ENCODE results near the gene TGIF2.
A peak's percentile ranks its signal among the peaks of the same experiment; 100 is the strongest.

Gene TGIF2

DNA sequence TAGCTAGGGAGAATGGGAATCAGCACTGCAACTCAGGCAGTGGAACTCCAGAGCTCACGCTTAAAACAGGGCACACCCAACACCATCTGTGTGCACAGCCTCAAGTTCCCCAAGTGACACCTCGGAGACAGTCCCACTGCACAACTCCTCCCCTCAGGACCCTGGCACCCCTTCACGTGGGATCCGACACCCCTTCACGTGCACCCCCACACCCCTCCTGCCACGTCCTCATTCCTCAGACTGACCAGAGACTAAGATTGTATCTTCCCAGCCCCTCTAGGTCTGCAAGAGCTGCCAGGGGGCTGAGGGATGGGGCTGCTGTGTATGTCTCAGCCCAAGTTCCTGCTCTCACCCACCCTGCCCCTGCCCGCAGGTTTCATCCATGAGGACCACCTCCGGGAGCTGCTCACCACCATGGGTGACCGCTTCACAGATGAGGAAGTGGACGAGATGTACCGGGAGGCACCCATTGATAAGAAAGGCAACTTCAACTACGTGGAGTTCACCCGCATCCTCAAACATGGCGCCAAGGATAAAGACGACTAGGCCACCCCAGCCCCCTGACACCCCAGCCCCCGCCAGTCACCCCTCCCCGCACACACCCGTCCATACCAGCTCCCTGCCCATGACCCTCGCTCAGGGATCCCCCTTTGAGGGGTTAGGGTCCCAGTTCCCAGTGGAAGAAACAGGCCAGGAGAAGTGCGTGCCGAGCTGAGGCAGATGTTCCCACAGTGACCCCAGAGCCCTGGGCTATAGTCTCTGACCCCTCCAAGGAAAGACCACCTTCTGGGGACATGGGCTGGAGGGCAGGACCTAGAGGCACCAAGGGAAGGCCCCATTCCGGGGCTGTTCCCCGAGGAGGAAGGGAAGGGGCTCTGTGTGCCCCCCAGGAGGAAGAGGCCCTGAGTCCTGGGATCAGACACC lies 24.4 kb upstream of the TGIF2 start:
- TF ChIP-seq, protein P1, sequence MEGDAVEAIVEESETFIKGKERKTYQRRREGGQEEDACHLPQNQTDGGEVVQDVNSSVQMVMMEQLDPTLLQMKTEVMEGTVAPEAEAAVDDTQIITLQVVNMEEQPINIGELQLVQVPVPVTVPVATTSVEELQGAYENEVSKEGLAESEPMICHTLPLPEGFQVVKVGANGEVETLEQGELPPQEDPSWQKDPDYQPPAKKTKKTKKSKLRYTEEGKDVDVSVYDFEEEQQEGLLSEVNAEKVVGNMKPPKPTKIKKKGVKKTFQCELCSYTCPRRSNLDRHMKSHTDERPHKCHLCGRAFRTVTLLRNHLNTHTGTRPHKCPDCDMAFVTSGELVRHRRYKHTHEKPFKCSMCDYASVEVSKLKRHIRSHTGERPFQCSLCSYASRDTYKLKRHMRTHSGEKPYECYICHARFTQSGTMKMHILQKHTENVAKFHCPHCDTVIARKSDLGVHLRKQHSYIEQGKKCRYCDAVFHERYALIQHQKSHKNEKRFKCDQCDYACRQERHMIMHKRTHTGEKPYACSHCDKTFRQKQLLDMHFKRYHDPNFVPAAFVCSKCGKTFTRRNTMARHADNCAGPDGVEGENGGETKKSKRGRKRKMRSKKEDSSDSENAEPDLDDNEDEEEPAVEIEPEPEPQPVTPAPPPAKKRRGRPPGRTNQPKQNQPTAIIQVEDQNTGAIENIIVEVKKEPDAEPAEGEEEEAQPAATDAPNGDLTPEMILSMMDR (IDR thresholded peaks at IDR 0.05): no peak
- DNase-seq (ENCODE audit: low spot score): no peak
- H3K27ac ChIP-seq: peak overlapping the region; percentile 51 to 98
- H3K4me3 ChIP-seq: peak overlapping the region; percentile 4

DNA sequence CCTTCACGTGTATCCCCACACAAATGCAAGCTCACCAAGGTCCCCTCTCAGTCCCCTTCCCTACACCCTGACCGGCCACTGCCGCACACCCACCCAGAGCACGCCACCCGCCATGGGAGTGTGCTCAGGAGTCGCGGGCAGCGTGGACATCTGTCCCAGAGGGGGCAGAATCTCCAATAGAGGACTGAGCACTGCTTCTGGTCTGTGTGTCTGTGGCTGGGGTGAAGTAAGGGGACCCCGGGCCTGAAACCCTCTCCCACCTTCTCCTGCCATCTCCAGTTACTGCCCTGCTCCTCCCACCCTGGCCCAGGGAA lies 23.8 kb upstream of the TGIF2 start:
- peak overlapping the region; percentile 4 for H3K4me3 ChIP-seq
- peak overlapping the region; percentile 51 to 98 for H3K27ac ChIP-seq
- TF ChIP-seq, protein P1 (IDR thresholded peaks at IDR 0.05): no peak
- DNase-seq (ENCODE audit: low spot score): no peak

DNA sequence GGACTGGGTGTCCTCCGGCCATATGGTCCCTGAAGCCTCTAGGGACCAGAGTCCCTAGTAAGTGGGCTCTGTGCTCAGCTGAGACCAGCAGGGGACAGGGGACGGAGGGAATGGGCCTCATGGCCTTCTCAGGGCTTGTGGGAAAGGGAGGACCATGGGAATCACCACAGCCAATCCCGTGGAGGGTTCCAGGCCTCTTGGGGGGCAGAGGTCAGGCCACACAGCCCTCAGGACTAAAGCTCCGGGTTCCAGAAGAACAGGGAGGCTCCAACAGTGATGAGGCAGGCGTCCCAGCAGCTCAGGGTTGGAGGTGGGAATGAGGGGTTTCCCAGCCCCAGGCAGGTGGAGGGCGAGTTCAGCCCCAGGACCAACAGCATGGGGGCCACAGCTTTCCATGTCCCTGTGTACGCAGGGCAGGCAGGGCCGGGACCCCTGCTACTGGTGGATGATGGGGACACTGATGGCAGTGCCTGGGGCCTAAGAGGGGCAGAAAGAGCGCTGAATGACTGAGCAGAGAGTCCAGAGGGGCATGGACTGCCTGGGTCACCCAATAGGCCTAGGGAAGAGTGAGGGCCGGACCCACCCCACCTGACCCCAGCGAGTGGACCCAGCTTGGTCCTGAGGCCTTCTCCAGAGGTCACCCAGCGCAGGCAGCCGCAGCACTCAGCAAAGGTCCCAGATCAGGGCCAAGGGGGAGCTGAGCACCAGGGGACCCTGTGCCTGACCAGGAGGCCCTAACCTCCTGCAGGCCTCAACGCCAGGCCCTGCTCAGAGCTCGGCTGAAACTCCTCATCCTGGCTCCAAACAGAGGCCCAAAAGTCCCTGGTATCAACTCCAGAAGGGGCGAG lies 23.2 kb upstream of the TGIF2 start:
- DNase-seq (ENCODE audit: low spot score): no peak
- TF ChIP-seq, protein P1 (IDR thresholded peaks at IDR 0.05): no peak
- peak overlapping the region; percentile 51 to 98 for H3K27ac ChIP-seq
- peak overlapping the region; percentile 4 for H3K4me3 ChIP-seq

GRCh38 chr20:36550790-36551299 lies 22.6 kb upstream of the TGIF2 start:
- TF ChIP-seq, protein P1 (IDR thresholded peaks at IDR 0.05): no peak
- peak; percentile 81 for DNase-seq (ENCODE audit: low spot score)
- Histone ChIP-seq H3K4me3 (no peak overlapping the region), H3K27ac (peak overlapping the region; percentile 51 to 98)

DNA sequence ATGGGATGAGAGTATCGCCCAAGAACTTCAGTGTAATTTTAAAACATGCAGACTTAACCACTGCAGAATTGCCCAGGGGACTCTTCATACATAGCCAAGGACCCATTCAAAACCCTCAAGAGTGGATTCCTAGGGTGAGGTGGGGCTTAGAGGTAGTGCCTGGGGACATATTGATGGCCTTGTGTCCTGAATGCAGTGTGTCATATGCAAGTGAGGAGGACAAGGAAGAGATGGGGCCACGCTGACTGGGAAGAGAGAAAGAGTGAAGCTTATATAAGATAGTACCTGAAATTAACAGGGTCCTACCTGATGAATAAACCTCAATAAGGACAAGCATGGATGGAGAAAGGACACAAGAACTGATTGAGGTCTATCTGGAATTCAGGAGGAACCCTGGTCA lies 18.1 kb upstream of the TGIF2 start:
- no peak overlapping the region for H3K4me3 ChIP-seq
- DNase-seq (ENCODE audit: low spot score): no peak
- H3K27ac ChIP-seq: no peak overlapping the region
- TF ChIP-seq, protein P1 (IDR thresholded peaks at IDR 0.05): no peak

- no peak for DNase-seq (ENCODE audit: low spot score)
- H3K27ac ChIP-seq: no peak overlapping the region
- TF ChIP-seq, protein P1 (IDR thresholded peaks at IDR 0.05): no peak
- H3K4me3 ChIP-seq: no peak overlapping the region
Observed at GRCh38 chr20:36562724-36563123, 10.7 kb upstream of the TGIF2 start.
